Gastrocnemius medialis (tissue), 4 donors: ENCODE measurements around the gene RFNG.

Source experiments
- CTCF ChIP-seq, 5 experiments: fragments of 450-650 bp in 3 of 5; fragments of 200-600 bp in 2 of 5; sonication (generic) in 2 of 5; IDR thresholded peaks in 4 of 5; conservative IDR thresholded peaks in 1 of 5; 1 replicate in 4 of 5; 2 replicates in 1 of 5; pipeline ENCODE4 v1.5.1; 2016 to 2019; ENCODE audit warnings: antibody characterized with exemption in 5 of 5, mild to moderate bottlenecking in 3 of 5, moderate library complexity in 3 of 5
- POLR2A ChIP-seq, 2 donors: fragments of 450-650 bp; IDR thresholded peaks; one replicate each; pipeline ENCODE4 v1.6.1; 2017; ENCODE audit warnings: antibody characterized with exemption in 2 of 2, mild to moderate bottlenecking in 2 of 2, moderate library complexity in 2 of 2

GRCh38 chr17:82006468-82007227, 45.0 kb downstream of the RFNG start:
- TF ChIP-seq CTCF (IDR thresholded peaks at IDR 0.05 in 4 of 5, conservative IDR thresholded peaks at IDR 0.05 in 1 of 5) (no peak), POLR2A (IDR thresholded peaks at IDR 0.05) (no peak)
